Suppressor macrophage treated with lipopolysaccharide for 1 hour (primary cell): ENCODE measurements around the gene SLC41A3.

Source experiments
- DNase-seq, 3 donors: peaks; one replicate each; pipeline ENCODE4 v3.0.0-alpha.2; 2020 to 2022

SLC41A3 gene

GRCh38 chr3:126083913-126084767 is at the start of gene SLC41A3:
Gene SLC41A3, minus strand, starts transcription at chr3:126084124. Its CDS starts 15,905 bp downstream, at chr3:126068219.
- DNase-seq: peak; percentile 82 to 93 (median 87)

GRCh38 chr3:126133606-126134005 is 49.7 kb upstream of the SLC41A3 start:
- DNase-seq: no peak

- DNase-seq: no peak
Measured at GRCh38 chr3:126132751-126133511, 49.0 kb upstream of the SLC41A3 start.

- DNase-seq: no peak
Measured at GRCh38 chr3:126131881-126132750, 48.2 kb upstream of the SLC41A3 start.

- no peak for DNase-seq
Measured at GRCh38 chr3:126130981-126131745, 47.2 kb upstream of the SLC41A3 start.

GRCh38 chr3:126130081-126130855 is 46.3 kb upstream of the SLC41A3 start:
- no peak for DNase-seq

- DNase-seq: peak; percentile 30 to 48 (median 40)
Measured at GRCh38 chr3:126129398-126129891, 45.5 kb upstream of the SLC41A3 start.

- DNase-seq: no peak
Measured at GRCh38 chr3:126128504-126129397, 44.8 kb upstream of the SLC41A3 start.

GRCh38 chr3:126127904-126128303 is 44.0 kb upstream of the SLC41A3 start:
- DNase-seq: no peak

- DNase-seq: no peak
Measured at GRCh38 chr3:126127452-126127851, 43.5 kb upstream of the SLC41A3 start.

- DNase-seq: no peak
Measured at GRCh38 chr3:126126811-126127431, 43.0 kb upstream of the SLC41A3 start.

GRCh38 chr3:126126286-126126685 is 42.4 kb upstream of the SLC41A3 start:
- DNase-seq: no peak

- DNase-seq: no peak
Measured at GRCh38 chr3:126125781-126126251, 41.9 kb upstream of the SLC41A3 start.

GRCh38 chr3:126125341-126125740 is 41.4 kb upstream of the SLC41A3 start:
- no peak for DNase-seq

- no peak for DNase-seq
Measured at GRCh38 chr3:126124896-126125295, 41.0 kb upstream of the SLC41A3 start.

GRCh38 chr3:126124148-126124868 is 40.4 kb upstream of the SLC41A3 start:
- DNase-seq: no peak

- DNase-seq: no peak
Measured at GRCh38 chr3:126121632-126122031, 37.7 kb upstream of the SLC41A3 start.

GRCh38 chr3:126121074-126121473 is 37.1 kb upstream of the SLC41A3 start:
- no peak for DNase-seq

- DNase-seq: no peak
Measured at GRCh38 chr3:126119976-126120375, 36.1 kb upstream of the SLC41A3 start.
